MM.1S (cell line): ENCODE data around the gene BLOC1S4.

Source experiments
- EZH2 ChIP-seq: fragments of 300-600 bp; sonication (generic); optimal IDR thresholded peaks from 2 replicates; pipeline ENCODE3; 2017; ENCODE audit warnings: low read depth, mild to moderate bottlenecking, antibody characterized with exemption, low read length, mixed read lengths
- TF ChIP-seq, protein P1 (sequence below): fragments of 300-600 bp; sonication (generic); IDR thresholded peaks from 2 replicates; pipeline ENCODE4 v1.5.1; 2016; ENCODE audit warnings: antibody characterized with exemption, low read length, mixed read lengths

DNA sequence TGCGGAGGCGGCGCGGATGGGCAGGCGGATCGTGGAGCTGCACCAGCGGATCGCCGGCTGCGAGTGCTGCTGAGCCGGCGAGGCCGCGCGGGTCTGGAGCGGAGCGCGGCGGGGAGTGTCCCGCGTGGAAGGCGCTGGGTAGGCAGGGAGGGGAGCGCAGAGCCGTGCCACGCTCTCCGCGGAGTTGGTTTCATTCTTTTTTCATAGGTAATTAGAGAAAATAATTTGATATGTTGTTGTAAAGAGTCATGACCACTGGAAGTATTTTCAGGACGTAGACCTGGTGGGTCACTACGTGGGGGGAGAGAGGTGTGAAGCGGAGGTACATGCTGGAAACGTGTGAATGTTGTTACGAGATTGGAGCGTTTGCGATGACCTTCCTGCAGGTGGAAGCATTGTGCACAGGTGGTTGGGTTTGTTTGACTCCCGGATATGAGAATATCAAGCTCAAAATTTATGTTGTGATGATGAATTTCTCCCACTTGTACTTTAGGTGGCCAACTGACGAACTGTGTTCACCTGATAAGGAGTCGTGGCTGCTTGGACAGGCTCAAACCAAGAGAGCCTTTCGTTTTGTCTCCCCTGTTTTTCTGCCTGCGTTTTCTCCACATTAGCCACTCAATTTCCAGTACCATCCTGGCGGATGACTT, 41.3 kb upstream of the BLOC1S4 start:
- TF ChIP-seq, protein P1, sequence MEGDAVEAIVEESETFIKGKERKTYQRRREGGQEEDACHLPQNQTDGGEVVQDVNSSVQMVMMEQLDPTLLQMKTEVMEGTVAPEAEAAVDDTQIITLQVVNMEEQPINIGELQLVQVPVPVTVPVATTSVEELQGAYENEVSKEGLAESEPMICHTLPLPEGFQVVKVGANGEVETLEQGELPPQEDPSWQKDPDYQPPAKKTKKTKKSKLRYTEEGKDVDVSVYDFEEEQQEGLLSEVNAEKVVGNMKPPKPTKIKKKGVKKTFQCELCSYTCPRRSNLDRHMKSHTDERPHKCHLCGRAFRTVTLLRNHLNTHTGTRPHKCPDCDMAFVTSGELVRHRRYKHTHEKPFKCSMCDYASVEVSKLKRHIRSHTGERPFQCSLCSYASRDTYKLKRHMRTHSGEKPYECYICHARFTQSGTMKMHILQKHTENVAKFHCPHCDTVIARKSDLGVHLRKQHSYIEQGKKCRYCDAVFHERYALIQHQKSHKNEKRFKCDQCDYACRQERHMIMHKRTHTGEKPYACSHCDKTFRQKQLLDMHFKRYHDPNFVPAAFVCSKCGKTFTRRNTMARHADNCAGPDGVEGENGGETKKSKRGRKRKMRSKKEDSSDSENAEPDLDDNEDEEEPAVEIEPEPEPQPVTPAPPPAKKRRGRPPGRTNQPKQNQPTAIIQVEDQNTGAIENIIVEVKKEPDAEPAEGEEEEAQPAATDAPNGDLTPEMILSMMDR = peak; percentile 52
- no peak for TF ChIP-seq EZH2
